ENCODE data around the gene STOML1.

GRCh38 chr15:74041311-74041756 is 49.2 kb upstream of the STOML1 start:
- TF ChIP-seq, protein P1, sequence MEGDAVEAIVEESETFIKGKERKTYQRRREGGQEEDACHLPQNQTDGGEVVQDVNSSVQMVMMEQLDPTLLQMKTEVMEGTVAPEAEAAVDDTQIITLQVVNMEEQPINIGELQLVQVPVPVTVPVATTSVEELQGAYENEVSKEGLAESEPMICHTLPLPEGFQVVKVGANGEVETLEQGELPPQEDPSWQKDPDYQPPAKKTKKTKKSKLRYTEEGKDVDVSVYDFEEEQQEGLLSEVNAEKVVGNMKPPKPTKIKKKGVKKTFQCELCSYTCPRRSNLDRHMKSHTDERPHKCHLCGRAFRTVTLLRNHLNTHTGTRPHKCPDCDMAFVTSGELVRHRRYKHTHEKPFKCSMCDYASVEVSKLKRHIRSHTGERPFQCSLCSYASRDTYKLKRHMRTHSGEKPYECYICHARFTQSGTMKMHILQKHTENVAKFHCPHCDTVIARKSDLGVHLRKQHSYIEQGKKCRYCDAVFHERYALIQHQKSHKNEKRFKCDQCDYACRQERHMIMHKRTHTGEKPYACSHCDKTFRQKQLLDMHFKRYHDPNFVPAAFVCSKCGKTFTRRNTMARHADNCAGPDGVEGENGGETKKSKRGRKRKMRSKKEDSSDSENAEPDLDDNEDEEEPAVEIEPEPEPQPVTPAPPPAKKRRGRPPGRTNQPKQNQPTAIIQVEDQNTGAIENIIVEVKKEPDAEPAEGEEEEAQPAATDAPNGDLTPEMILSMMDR (IDR thresholded peaks at IDR 0.05), result no peak
- no peak for TF ChIP-seq POLR2A (IDR thresholded peaks at IDR 0.05)
